ENCODE data around the gene LRRC14B. TPM values are rescaled to one million over a fixed set of nuclear protein-coding genes. Genes with fewer than 3 reads are reported as not detected.

The LRRC14B gene
- total RNA-seq, 2 donors from 2014 or later: 7.7 to 51.0 TPM

- Histone ChIP-seq H3K27ac (peak overlapping the region; percentile 93 to 94), H3K4me1 (peaks cover 0 to 46% of the 10 kb centered on the region in 2 donors)
Measured at GRCh38 chr5:188488-189481, 2.5 kb upstream of the LRRC14B start.

DNA sequence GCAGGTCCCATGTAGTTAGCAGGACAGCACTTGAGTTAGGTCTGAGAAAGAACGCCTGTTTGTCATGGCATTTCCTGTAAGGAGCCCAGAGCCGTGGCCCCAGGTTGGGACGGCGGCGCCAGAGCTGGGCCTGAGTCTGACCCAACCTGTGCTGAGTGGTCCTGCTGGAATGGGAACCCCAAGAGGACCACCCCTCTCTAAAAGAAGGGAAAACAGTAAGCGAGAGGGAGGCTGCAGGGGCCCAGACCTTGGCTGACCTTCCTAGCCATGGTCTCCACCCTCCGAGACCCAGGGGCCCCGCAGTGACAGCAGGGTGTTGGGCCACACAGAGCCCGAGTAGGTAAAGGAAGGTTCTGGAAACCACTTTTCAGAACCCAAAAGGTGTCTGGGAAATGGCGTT is 1.8 kb upstream of the LRRC14B start:
- peak overlapping the region; percentile 93 to 94 for H3K27ac ChIP-seq

More at GRCh38 chr5:188488-189481, 2.5 kb upstream of the LRRC14B start:
- Histone ChIP-seq H3K27me3 (no peaks in the 10 kb centered on the region), H3K4me3 (peak overlapping the region in 1 of 2 donors; percentile 26), H3K9me3 (no peaks in the 10 kb centered on the region), H3K36me3 (no peaks in the 10 kb centered on the region)
- DNase-seq (ENCODE audit: low spot score): peak; percentile 88
- TF ChIP-seq, protein P1, sequence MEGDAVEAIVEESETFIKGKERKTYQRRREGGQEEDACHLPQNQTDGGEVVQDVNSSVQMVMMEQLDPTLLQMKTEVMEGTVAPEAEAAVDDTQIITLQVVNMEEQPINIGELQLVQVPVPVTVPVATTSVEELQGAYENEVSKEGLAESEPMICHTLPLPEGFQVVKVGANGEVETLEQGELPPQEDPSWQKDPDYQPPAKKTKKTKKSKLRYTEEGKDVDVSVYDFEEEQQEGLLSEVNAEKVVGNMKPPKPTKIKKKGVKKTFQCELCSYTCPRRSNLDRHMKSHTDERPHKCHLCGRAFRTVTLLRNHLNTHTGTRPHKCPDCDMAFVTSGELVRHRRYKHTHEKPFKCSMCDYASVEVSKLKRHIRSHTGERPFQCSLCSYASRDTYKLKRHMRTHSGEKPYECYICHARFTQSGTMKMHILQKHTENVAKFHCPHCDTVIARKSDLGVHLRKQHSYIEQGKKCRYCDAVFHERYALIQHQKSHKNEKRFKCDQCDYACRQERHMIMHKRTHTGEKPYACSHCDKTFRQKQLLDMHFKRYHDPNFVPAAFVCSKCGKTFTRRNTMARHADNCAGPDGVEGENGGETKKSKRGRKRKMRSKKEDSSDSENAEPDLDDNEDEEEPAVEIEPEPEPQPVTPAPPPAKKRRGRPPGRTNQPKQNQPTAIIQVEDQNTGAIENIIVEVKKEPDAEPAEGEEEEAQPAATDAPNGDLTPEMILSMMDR (IDR thresholded peaks at IDR 0.05): peak; percentile 90 to 94

DNA sequence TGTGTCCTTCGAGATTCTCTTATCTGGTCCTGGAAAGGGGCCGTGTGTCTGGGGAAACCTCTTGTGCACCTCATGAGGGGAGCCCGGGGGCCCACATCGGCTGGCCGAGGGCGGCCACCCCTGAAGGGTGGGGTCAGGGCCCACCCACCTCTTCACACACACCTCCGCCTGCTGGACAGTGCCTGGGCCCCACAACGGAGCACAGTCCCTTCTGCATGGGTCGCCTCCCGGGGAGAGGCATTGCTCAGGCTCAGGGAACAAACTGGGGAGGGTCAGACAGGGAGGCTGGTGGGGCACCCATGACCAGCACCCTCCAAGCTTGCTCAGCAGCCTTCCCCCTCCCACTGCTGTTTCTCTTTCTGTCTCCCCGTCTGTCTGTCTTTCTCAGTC is 1.3 kb upstream of the LRRC14B start:
- Histone ChIP-seq H3K9me3 (no peaks in the 10 kb centered on the region), H3K27ac (peak overlapping the region; percentile 93 to 94), H3K4me3 (no peak overlapping the region), H3K27me3 (no peaks in the 10 kb centered on the region), H3K4me1 (peaks cover 0 to 53% of the 10 kb centered on the region in 2 donors), H3K36me3 (no peaks in the 10 kb centered on the region)
- TF ChIP-seq, protein P1 (IDR thresholded peaks at IDR 0.05): no peak
- DNase-seq (ENCODE audit: low spot score): no peak

More for the DNA sequence above, 1.8 kb upstream of the LRRC14B start:
- Histone ChIP-seq H3K4me3 (no peak overlapping the region), H3K4me1 (peaks cover 0 to 48% of the 10 kb centered on the region in 2 donors), H3K9me3 (no peaks in the 10 kb centered on the region), H3K36me3 (no peaks in the 10 kb centered on the region), H3K27me3 (no peaks in the 10 kb centered on the region)
- TF ChIP-seq, protein P1 (IDR thresholded peaks at IDR 0.05): no peak
- no peak for DNase-seq (ENCODE audit: low spot score)

- Histone ChIP-seq H3K36me3 (no peaks in the 10 kb centered on the region), H3K9me3 (no peaks in the 10 kb centered on the region), H3K4me1 (peaks cover 0 to 55% of the 10 kb centered on the region in 2 donors), H3K4me3 (peak overlapping the region in 1 of 2 donors; percentile 37), H3K27ac (peak overlapping the region; percentile 93 to 94), H3K27me3 (no peaks in the 10 kb centered on the region)
- TF ChIP-seq, protein P1 (IDR thresholded peaks at IDR 0.05): no peak
- DNase-seq (ENCODE audit: low spot score): no peak
Measured at GRCh38 chr5:190366-191035, 794 bp upstream of the LRRC14B start.

GRCh38 chr5:191949-192690 is 825 bp downstream of the LRRC14B start:
- TF ChIP-seq, protein P1 (IDR thresholded peaks at IDR 0.05): no peak
- Histone ChIP-seq H3K9me3 (no peaks in the 10 kb centered on the region), H3K27ac (peak overlapping the region; percentile 93 to 94), H3K36me3 (no peaks in the 10 kb centered on the region), H3K27me3 (no peaks in the 10 kb centered on the region), H3K4me3 (peak overlapping the region in 1 of 2 donors; percentile 37), H3K4me1 (peaks cover 0 to 55% of the 10 kb centered on the region in 2 donors)
- no peak for DNase-seq (ENCODE audit: low spot score)
